Neural crest cell (in vitro differentiated cells): ENCODE data around the gene CBLB. TPM values are rescaled to one million over a fixed set of nuclear protein-coding genes. Genes with fewer than 3 reads are reported as not detected.

ENCODE experiments used
- DNase-seq: peaks from one replicate; pipeline ENCODE4 v3.0.0; 2021; ENCODE audit warnings: low read depth, mixed read lengths, low spot score
- H3K27ac Mint-ChIP-seq: one replicate; pipeline ENCODE4 v1.8.0; 2021; ENCODE audit warnings: mild to moderate bottlenecking, mixed read lengths; ENCODE audit not compliant: unreplicated experiment
- H3K27me3 Mint-ChIP-seq: 2 replicates; pipeline ENCODE4 v1.8.0; 2021; ENCODE audit warnings: low read depth, mild to moderate bottlenecking, mixed read lengths
- H3K36me3 Mint-ChIP-seq: 2 replicates; pipeline ENCODE4 v1.8.0; 2021; ENCODE audit warnings: low read depth, mild to moderate bottlenecking, mixed read lengths
- H3K4me1 Mint-ChIP-seq: 2 replicates; pipeline ENCODE4 v1.8.0; 2021; ENCODE audit warnings: mixed read lengths
- H3K4me3 Mint-ChIP-seq: one replicate; pipeline ENCODE4 v1.8.0; 2021; ENCODE audit warnings: mild to moderate bottlenecking, mixed read lengths
- H3K9me3 Mint-ChIP-seq: 2 replicates; pipeline ENCODE4 v1.8.0; 2021; ENCODE audit warnings: mixed read lengths
- total RNA-seq: library from RNA; stranded (reverse); gene quantifications from 2 replicates; pipeline ENCODE4 v1.2.1, GENCODE V29; 2021
- TF ChIP-seq, protein P1 (sequence below): fragments of 200-600 bp; sonication (generic); conservative IDR thresholded peaks from 2 replicates; pipeline ENCODE4 v1.5.0; 2021; ENCODE audit warnings: antibody characterized with exemption, mild to moderate bottlenecking

The CBLB gene
- total RNA-seq, 1 donor from 2014 or later, result 32.3 TPM

DNA sequence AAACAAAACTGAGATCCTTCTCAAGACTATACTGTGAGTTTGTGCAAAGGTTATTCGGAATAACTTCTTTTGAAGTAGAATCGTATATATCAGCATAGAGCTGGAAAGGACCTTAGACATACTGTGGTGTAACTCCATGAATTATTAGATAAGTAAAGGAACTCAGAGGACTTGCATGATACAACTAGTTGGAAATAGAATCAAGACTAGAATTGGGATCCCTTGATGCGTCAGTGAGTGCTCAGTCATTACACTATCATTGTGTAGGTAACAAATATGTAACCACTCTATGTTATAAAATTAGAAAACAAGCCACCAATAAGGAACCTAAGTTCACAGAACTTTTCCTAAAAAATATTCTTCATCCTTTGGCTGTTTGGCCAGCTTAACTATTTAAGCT lies 61.1 kb downstream of the CBLB start:
- Mint-ChIP-seq H3K36me3 (no peaks in the 10 kb centered on the region), H3K9me3 (no peaks in the 10 kb centered on the region), H3K27me3 (no peaks in the 10 kb centered on the region), H3K4me1 (peaks cover 8% of the 10 kb centered on the region), H3K4me3 (no peak overlapping the region), H3K27ac (no peak overlapping the region)
- TF ChIP-seq, protein P1, sequence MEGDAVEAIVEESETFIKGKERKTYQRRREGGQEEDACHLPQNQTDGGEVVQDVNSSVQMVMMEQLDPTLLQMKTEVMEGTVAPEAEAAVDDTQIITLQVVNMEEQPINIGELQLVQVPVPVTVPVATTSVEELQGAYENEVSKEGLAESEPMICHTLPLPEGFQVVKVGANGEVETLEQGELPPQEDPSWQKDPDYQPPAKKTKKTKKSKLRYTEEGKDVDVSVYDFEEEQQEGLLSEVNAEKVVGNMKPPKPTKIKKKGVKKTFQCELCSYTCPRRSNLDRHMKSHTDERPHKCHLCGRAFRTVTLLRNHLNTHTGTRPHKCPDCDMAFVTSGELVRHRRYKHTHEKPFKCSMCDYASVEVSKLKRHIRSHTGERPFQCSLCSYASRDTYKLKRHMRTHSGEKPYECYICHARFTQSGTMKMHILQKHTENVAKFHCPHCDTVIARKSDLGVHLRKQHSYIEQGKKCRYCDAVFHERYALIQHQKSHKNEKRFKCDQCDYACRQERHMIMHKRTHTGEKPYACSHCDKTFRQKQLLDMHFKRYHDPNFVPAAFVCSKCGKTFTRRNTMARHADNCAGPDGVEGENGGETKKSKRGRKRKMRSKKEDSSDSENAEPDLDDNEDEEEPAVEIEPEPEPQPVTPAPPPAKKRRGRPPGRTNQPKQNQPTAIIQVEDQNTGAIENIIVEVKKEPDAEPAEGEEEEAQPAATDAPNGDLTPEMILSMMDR, result no peak
- DNase-seq, result no peak

DNA sequence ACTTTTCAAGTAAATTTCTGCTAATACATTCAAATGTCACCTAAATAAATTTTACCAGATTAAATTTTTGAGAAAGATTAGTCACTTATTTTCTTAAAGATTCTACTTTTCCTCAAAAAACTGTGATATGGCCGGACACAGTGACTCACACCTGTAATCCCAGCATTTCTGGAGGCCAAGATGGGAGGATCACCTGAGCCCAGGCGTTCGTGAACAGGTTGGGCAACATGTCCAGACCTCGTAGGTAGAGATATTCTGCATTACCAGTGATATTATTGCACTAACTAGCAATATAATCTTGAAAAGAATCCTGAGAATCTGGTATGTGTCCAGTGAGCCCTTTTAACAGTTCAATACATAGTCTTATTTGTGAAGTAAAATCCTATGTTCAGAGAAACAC lies 61.7 kb downstream of the CBLB start:
- DNase-seq, result no peak
- Mint-ChIP-seq H3K36me3 (no peaks in the 10 kb centered on the region), H3K4me3 (no peak overlapping the region), H3K27ac (no peak overlapping the region), H3K27me3 (no peaks in the 10 kb centered on the region), H3K4me1 (peaks cover 8% of the 10 kb centered on the region), H3K9me3 (no peaks in the 10 kb centered on the region)
- TF ChIP-seq, protein P1, result no peak

DNA sequence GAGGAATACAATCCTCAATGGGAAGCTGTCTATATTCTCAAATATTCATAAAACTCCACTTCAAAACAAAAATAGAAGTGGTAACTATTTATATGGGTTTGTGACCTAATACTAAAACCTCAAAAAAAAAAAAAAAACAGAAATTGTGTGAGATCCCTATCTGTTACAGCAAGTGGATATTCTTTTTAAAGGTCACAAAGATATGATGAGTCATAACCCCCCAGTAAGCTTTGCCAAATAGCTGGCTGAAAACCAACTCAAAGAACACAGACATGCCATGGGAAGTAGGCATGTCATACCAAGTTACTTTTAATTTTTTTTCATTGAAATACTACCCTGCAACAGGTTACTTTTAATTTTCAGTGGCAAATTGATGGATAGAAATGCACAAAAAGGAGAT lies 62.5 kb downstream of the CBLB start:
- no peaks in the 10 kb centered on the region for H3K36me3 Mint-ChIP-seq
- no peaks in the 10 kb centered on the region for H3K9me3 Mint-ChIP-seq
- peaks cover 13% of the 10 kb centered on the region for H3K4me1 Mint-ChIP-seq
- no peak overlapping the region for H3K4me3 Mint-ChIP-seq
- no peak overlapping the region for H3K27ac Mint-ChIP-seq
- TF ChIP-seq, protein P1, result no peak
- no peaks in the 10 kb centered on the region for H3K27me3 Mint-ChIP-seq
- DNase-seq, result no peak

DNA sequence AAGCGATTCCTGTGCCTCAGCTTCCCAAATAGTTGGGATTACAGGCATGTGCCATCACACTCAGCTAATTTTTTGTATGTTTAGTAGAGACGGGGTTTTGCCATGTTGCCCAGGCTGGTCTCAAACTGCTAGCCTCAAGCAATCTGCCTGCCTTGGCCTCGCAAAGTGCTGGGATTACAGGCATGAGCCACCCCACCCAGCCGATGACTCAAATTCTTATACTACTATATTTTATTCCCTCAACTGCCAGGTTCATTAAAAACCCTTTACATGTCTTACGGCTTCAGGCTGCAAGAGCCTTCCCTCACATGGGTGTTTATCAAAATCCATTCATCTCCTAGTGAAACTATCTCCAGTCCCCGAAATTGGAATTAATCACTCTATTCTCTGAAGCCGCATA lies 63.4 kb downstream of the CBLB start:
- Mint-ChIP-seq H3K27me3 (no peaks in the 10 kb centered on the region), H3K9me3 (no peaks in the 10 kb centered on the region), H3K36me3 (no peaks in the 10 kb centered on the region), H3K4me3 (no peak overlapping the region), H3K4me1 (peaks cover 17% of the 10 kb centered on the region), H3K27ac (no peak overlapping the region)
- TF ChIP-seq, protein P1, result no peak
- no peak for DNase-seq

DNA sequence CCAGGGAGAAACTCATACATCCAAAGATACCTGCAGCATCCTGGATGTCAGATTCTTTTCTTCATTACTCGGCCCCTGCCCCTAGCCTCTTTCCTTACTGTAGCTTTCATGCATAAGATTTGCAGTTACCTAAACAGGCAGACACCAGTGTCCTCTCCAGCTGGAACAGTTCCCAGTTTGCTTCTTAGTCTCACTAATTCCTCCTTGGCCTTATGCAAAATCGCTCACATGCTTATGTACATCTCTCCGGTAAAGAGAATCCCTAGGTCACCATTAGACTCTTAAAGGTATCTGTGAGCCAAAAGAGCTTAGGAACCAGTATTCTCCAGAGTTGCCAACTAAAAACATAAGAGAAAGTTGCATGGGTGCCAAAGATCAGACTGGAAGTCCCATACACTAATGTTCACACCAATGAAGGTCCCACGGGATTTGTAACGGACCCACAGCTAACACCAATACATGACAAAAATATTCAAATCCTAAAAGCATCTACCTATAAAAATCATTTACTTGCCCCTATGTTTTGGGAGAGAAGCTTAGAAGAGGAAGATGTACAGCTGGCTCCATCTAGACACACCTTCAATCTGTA lies 66.6 kb downstream of the CBLB start:
- Mint-ChIP-seq H3K27ac (no peak overlapping the region), H3K4me3 (no peak overlapping the region), H3K27me3 (no peaks in the 10 kb centered on the region), H3K36me3 (no peaks in the 10 kb centered on the region), H3K4me1 (peaks cover 20% of the 10 kb centered on the region), H3K9me3 (no peaks in the 10 kb centered on the region)
- no peak for DNase-seq
- TF ChIP-seq, protein P1, result no peak
